Measurements from ENCODE around the gene ODAD3. TPM values are rescaled to one million over a fixed set of nuclear protein-coding genes. Genes with fewer than 3 reads are reported as not detected.

The ODAD3 gene
- total RNA-seq, 2 experiments from 2014 or later: 0.47 to 0.70 TPM

- DNase-seq (peak; percentile 17), ATAC-seq (no peak)
- peaks cover 54% of the 10 kb centered on the region for H3K27me3 Mint-ChIP-seq
- H3K4me3 Mint-ChIP-seq: peak overlapping the region; percentile 65
- intact Hi-C loops (cut with micrococcal nuclease): no loop called here
- peaks cover 31% of the 10 kb centered on the region for H3K4me1 Mint-ChIP-seq (ENCODE audit: low read depth)
- no peaks in the 10 kb centered on the region for H3K9me3 Mint-ChIP-seq
- no peaks in the 10 kb centered on the region for H3K36me3 Mint-ChIP-seq (ENCODE audit: low read depth)
- TF ChIP-seq, protein P1, sequence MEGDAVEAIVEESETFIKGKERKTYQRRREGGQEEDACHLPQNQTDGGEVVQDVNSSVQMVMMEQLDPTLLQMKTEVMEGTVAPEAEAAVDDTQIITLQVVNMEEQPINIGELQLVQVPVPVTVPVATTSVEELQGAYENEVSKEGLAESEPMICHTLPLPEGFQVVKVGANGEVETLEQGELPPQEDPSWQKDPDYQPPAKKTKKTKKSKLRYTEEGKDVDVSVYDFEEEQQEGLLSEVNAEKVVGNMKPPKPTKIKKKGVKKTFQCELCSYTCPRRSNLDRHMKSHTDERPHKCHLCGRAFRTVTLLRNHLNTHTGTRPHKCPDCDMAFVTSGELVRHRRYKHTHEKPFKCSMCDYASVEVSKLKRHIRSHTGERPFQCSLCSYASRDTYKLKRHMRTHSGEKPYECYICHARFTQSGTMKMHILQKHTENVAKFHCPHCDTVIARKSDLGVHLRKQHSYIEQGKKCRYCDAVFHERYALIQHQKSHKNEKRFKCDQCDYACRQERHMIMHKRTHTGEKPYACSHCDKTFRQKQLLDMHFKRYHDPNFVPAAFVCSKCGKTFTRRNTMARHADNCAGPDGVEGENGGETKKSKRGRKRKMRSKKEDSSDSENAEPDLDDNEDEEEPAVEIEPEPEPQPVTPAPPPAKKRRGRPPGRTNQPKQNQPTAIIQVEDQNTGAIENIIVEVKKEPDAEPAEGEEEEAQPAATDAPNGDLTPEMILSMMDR (IDR thresholded peaks at IDR 0.05): no peak
- H3K27ac Mint-ChIP-seq: no peak overlapping the region
- CTCF ChIA-PET: interaction anchor here (1.6 to 4.6 kb wide), 3 partner anchors 14 to 74 kb away, joined by 3 to 29 read pairs (median 11); partner anchors contain the start of genes CCDC159, ODAD3, PRKCSH and TMEM205
- POLR2A ChIA-PET: interaction anchor here (0.6 to 6.1 kb wide), 6 partner anchors 19 to 62 kb away, joined by 3 to 26 read pairs (median 5); partner anchors contain the start of gene EPOR
These were observed 14.2 kb downstream of the ODAD3 start for GRCh38 chr19:11420429-11421370.

- POLR2A ChIA-PET: interaction anchor here (6.1 kb wide), 1 partner anchor 38 kb away, joined by 26 read pairs; no protein-coding TSS in a partner anchor
- Mint-ChIP-seq H3K9me3 (no peaks in the 10 kb centered on the region), H3K4me3 (no peak within 1 kb of the TSS), H3K27ac (no peak within 1 kb of the TSS), H3K27me3 (peaks cover 49% of the 10 kb centered on the region), H3K4me1 (ENCODE audit: low read depth) (peaks cover 31% of the 10 kb centered on the region), H3K36me3 (ENCODE audit: low read depth) (no peaks in the 10 kb centered on the region)
- TF ChIP-seq, protein P1 (IDR thresholded peaks at IDR 0.05): no peak
- CTCF ChIA-PET: interaction anchor here (4.6 kb wide), 1 partner anchor 37 kb away, joined by 29 read pairs; no protein-coding TSS in a partner anchor
- ATAC-seq: no peak
- intact Hi-C loops (cut with micrococcal nuclease): no loop called here
- DNase-seq: no peak
These were observed 16.1 kb downstream of the ODAD3 start, which contains the start of gene RGL3 for GRCh38 chr19:11418549-11419506. RGL3 (minus strand) TSS chr19:11419314; CDS start chr19:11419278, 36 bp downstream.

DNA sequence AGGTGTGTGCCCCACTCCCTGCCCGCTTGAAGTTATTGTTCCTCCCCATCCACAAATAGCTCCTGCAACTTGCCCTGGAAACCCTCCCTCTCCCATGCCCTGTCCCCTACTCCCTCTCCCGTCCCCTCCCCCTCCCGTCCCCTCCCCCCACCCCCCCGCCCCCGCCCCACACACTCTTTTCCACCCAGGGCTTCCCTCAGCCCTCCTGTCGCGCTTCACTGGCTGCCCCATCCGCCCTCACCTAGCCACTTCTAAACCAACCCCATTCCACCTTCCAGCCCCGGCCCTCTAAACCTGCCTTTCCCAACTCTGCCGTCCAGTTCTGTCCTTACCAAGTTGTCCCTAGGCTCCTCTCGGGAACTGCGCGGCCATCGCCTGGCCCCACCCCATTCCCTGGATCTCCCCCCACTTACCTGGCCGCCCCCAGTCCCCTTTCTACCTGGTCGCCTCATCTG lies 16.8 kb downstream of the ODAD3 start:
- ChIA-PET CTCF (interaction anchor here (4.6 kb wide), 1 partner anchor 36 kb away, joined by 29 read pairs; no protein-coding TSS in a partner anchor), POLR2A (no interaction called here)
- no peak overlapping the region for H3K27ac Mint-ChIP-seq
- H3K4me3 Mint-ChIP-seq: no peak overlapping the region
- H3K4me1 Mint-ChIP-seq (ENCODE audit: low read depth): peaks cover 25% of the 10 kb centered on the region
- intact Hi-C loops (cut with micrococcal nuclease): no loop called here
- H3K9me3 Mint-ChIP-seq: no peaks in the 10 kb centered on the region
- ATAC-seq (no peak), DNase-seq (no peak)
- TF ChIP-seq, protein P1 (IDR thresholded peaks at IDR 0.05): no peak
- peaks cover 42% of the 10 kb centered on the region for H3K27me3 Mint-ChIP-seq
- no peaks in the 10 kb centered on the region for H3K36me3 Mint-ChIP-seq (ENCODE audit: low read depth)

DNA sequence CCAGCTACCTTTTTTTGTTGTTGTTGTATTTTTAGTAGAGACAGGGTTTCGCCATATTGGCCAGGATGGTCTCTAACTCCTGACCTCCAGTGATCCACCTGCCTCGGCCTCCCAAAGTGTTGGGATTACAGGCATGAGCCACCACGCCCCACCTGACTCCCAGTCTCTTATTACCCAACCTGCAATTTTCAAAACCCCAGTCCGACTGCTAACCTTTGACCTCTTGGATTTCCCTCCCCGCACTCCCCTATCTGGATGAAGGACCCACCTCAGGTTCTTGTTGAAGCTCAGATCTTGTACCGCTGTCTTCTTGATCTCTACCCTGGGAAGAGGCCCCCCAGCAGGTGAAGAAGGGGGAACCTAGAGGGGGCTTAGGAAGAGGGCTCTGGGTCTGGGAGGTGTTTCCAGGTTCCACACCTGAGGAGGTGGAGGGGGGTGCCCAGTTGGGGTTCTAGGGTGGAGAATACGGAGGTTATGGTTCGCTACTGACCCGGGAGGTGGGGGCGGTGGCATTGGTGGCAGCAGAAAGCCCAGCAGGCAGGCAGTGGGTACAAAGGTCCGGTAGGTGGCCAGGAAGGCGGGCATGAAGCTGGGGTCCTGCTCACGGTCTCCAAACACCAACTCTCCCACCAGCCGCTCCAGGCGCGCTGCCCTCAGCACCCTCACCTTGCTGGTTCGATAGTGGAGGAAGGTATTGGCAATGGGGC lies 18.4 kb downstream of the ODAD3 start:
- Mint-ChIP-seq H3K4me1 (ENCODE audit: low read depth) (peaks cover 12% of the 10 kb centered on the region), H3K27ac (no peak overlapping the region), H3K36me3 (ENCODE audit: low read depth) (no peaks in the 10 kb centered on the region), H3K4me3 (no peak overlapping the region), H3K9me3 (no peaks in the 10 kb centered on the region), H3K27me3 (peaks cover 29% of the 10 kb centered on the region)
- intact Hi-C loops (cut with micrococcal nuclease): no loop called here
- CTCF ChIA-PET: interaction anchor here (0.9 to 2.5 kb wide), 4 partner anchors 34 to 66 kb away, joined by 3 to 6 read pairs (median 5); no protein-coding TSS in a partner anchor
- TF ChIP-seq, protein P1 (IDR thresholded peaks at IDR 0.05): no peak
- no peak for ATAC-seq
- POLR2A ChIA-PET: no interaction called here
- DNase-seq: no peak

Measured in activated CD8-positive, alpha-beta T cell treated with anti-CD3 and anti-CD28 coated beads for 36 hours (primary cell).